ENCODE results near the gene NFATC2.

GRCh38 chr20:51438136-51438535, 104.4 kb downstream of the NFATC2 start:
- TF ChIP-seq POLR2A (IDR thresholded peaks at IDR 0.05) (no peak), POLR2AphosphoS5 (IDR thresholded peaks at IDR 0.05) (no peak), CTCF (IDR thresholded peaks at IDR 0.05) (no peak)

All from breast epithelium (tissue), 3 donors.